ENCODE results near the gene SDR42E2. TPM values are rescaled to one million over a fixed set of nuclear protein-coding genes. Genes with fewer than 3 reads are reported as not detected.
"Not testable (repeated sequence)": the region's sequence is repeated elsewhere in the genome, so short reads cannot be mapped to it uniquely, and the experiment has no call there.

SDR42E2 gene
- polyA plus RNA-seq, 1 of the 3 experiments (the other 2 are of a cell fraction): not detected

- H3K9me3 ChIP-seq; H3K4me3 ChIP-seq (ENCODE audit: low read depth in 2 of 2, low read length in 1 of 2); H2AFZ ChIP-seq (ENCODE audit: low read depth); DNase-seq; H3K4me2 ChIP-seq; H3K27me3 ChIP-seq (ENCODE audit: insufficient read depth); H4K20me1 ChIP-seq (ENCODE audit: insufficient read depth); H3K9me2 ChIP-seq; H3K27ac ChIP-seq (ENCODE audit: low read depth in 2 of 2, low read length in 1 of 2); H3K4me1 ChIP-seq (ENCODE audit: control insufficient read depth in 1 of 2, insufficient read depth in 2 of 2, low read depth in 1 of 2, low read length in 1 of 2); POLR2A ChIA-PET; H3F3A ChIP-seq (replicated peaks; ENCODE audit: insufficient read depth); H3K36me3 ChIP-seq (replicated peaks in 1 of 2; ENCODE audit: control insufficient read depth in 1 of 2, insufficient read depth in 2 of 2, low read length in 1 of 2); H3K9ac ChIP-seq; H3K79me2 ChIP-seq (ENCODE audit: insufficient read depth): not testable (repeated sequence)
- WGBS (ENCODE audit: low lambda C conversion rate): 57% methylated on average over 7 of the region's 7 CpGs
- CTCF ChIA-PET: interaction anchor here (0.8 to 1.1 kb wide), 2 partner anchors 35 to 75 kb away, joined by 3 to 4 read pairs; no protein-coding TSS in a partner anchor
These were observed 9.2 kb upstream of the SDR42E2 start for GRCh38 chr16:22153078-22153477.

GRCh38 chr16:22161401-22161800 is 905 bp upstream of the SDR42E2 start:
- Histone ChIP-seq H3K4me1 (ENCODE audit: control insufficient read depth in 1 of 2, insufficient read depth in 2 of 2, low read depth in 1 of 2, low read length in 1 of 2) (no peaks in the 10 kb centered on the region; a peak in 1 of 4 replicates), H3K27ac (ENCODE audit: low read depth in 2 of 2, low read length in 1 of 2) (no peak overlapping the region), H3K27me3 (ENCODE audit: insufficient read depth) (peaks cover 10% of the 10 kb centered on the region; the same call in 1 of the 2 replicates), H3K9ac (no peak overlapping the region), H3K4me3 (ENCODE audit: low read depth in 2 of 2, low read length in 1 of 2) (no peak overlapping the region), H2AFZ (ENCODE audit: low read depth) (no peak overlapping the region), H3K79me2 (ENCODE audit: insufficient read depth) (no peaks in the 10 kb centered on the region), H3F3A (replicated peaks; ENCODE audit: insufficient read depth) (no peaks in the 10 kb centered on the region), H3K4me2 (no peak overlapping the region), H3K36me3 (replicated peaks in 1 of 2; ENCODE audit: control insufficient read depth in 1 of 2, insufficient read depth in 2 of 2, low read length in 1 of 2) (no peaks in the 10 kb centered on the region), H4K20me1 (ENCODE audit: insufficient read depth) (no peaks in the 10 kb centered on the region), H3K9me2 (no peaks in the 10 kb centered on the region), H3K9me3 (no peaks in the 10 kb centered on the region)
- TF ChIP-seq YY1 (IDR thresholded peaks at IDR 0.05; ENCODE audit: low read depth) (no peak), RCOR1 (IDR thresholded peaks at IDR 0.05; ENCODE audit: low read length) (no peak), REST (IDR thresholded peaks at IDR 0.05; ENCODE audit: low read depth, low read length) (no peak), SMC3 (IDR thresholded peaks at IDR 0.05; ENCODE audit: low read depth, low read length) (no peak), POLR2AphosphoS5 (IDR thresholded peaks at IDR 0.05; ENCODE audit: low read depth, low read length) (no peak), TAF1 (IDR thresholded peaks at IDR 0.05; ENCODE audit: borderline replicate concordance, low read depth, low read length) (no peak), NRF1 (IDR thresholded peaks at IDR 0.05; ENCODE audit: low read depth, low read length) (no peak), MAX (IDR thresholded peaks at IDR 0.05; ENCODE audit: low read depth) (no peak), RXRA (IDR thresholded peaks at IDR 0.05; ENCODE audit: borderline replicate concordance, low read depth) (no peak), FOXJ3 (CRISPR knock-in tag; IDR thresholded peaks at IDR 0.05) (no peak)
- ChIA-PET CTCF (no interaction called here), POLR2A (no interaction called here)
- DNase-seq: no peak

Data from SK-N-SH (cell line).